Medulla oblongata (tissue), 1 donor: ENCODE measurements around the gene RBM44.
A peak's percentile ranks its signal among the peaks of the same experiment; 100 is the strongest.
"Not testable (repeated sequence)": the region's sequence is repeated elsewhere in the genome, so short reads cannot be mapped to it uniquely, and the experiment has no call there.

Experiments
- DNase-seq: peaks from one replicate; pipeline ENCODE4 v3.0.0-alpha.2; 2015; ENCODE audit errors: extremely low spot score

RBM44 gene

DNA sequence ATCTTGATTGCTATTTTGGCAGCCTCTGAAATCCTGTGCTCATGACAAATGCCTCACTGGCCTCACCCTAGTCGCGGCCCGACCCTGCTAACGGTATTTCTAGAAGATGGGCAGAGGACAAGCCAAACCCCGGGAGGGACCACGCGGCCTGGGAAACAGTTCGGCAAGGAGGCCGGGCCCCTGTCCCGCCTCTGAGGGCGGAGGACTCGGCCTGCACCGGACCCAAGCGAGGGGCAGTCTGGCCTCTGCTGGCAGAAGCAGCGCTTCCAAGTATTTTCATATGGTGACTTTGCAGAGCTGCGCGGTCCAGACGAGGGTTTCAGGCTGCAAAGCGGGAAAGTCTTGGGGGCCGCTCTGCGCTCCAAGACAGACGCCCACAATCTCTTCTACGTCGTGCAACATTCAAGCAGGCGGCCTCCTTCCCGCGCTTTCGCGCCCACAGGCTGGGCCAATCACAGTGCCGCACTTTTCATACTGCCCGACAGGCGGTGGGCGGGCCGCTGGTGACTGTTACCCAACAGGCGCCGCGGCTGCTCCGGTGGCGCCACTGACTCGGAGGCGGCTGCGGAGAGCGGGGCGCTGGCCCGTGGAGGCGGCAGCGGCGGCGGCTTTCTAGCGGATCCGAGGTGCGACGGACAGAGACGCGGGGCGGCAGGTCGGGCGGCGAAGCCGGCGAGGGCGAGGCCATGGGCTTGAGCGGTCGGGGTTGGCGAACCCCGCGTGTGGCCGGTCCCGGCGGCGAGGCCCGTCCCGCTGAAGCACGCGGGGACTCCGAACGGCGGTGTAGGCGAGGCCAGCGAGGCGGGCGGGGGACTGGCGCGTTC, at the start of gene RBM44:
Gene RBM44 (plus strand): TSS at position 544 of the 824 bp plus-strand sequence. CDS start 14,831 bp downstream, outside the sequence.
- DNase-seq: no peak

DNA sequence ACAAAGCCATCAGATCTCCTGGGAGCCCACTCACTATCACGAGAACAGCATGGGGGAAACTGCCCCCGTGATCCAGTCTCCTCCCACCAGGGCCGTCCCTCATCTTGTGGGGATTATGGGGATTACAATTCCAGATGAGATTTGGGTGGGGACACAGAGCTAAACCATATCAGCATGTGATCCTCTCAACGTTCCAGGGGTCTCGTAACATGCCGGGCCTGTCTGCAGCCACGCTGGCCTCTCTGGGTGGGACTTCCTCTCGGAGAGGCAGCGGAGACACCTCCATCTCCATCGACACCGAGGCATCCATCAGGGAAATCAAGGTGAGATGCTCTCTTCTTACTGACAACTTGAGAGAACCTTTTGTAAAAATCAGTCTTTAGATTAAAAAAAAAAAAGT, 49.6 kb upstream of the RBM44 start:
- no peak for DNase-seq

GRCh38 chr2:237749961-237750360, 48.6 kb upstream of the RBM44 start:
- DNase-seq: no peak

DNA sequence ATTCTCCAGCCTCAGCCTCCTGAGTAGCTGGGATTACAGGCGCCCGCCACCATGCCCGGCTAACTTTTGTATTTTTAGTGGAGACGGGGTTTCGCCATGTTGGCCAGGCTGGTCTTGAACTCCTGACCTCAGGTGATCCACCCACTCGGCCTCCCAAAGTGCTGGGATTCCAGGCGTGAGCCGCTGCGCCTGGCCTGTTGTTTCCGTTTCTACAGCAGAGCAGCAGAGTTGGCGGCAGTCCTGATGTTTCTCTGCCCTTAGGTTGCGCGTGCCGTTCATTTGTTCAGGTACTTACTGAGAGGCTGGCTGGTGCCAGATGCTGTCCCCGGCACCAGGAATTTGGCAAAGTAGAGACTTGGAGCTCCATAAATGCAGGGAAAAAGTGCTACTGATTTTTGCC, 48.1 kb upstream of the RBM44 start:
- DNase-seq: not testable (repeated sequence)

GRCh38 chr2:237752761-237753165, 45.8 kb upstream of the RBM44 start:
- DNase-seq: peak; percentile 30

DNA sequence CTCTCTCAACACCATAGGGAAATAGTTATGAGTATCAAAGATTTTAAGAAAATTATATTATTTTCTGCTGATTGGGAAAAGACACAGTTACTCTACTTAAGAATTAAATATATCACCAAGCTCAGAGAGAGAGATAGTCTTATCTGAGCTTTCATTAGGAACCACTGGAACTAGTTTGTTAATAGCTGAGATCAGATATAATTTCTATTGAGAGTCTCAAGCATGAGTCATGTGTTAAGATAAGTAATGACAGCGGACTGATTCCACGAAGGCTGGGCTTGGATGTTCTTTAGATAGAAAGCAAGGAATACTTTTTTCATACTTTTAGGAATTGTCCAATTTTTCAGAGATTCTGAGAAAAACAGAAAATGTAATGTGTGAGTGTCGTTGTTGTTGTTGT, 44.4 kb upstream of the RBM44 start:
- DNase-seq: no peak

GRCh38 chr2:237754626-237755248, 43.8 kb upstream of the RBM44 start:
- DNase-seq: no peak

- DNase-seq: no peak
Observed at GRCh38 chr2:237757616-237758015, 41.0 kb upstream of the RBM44 start.

DNA sequence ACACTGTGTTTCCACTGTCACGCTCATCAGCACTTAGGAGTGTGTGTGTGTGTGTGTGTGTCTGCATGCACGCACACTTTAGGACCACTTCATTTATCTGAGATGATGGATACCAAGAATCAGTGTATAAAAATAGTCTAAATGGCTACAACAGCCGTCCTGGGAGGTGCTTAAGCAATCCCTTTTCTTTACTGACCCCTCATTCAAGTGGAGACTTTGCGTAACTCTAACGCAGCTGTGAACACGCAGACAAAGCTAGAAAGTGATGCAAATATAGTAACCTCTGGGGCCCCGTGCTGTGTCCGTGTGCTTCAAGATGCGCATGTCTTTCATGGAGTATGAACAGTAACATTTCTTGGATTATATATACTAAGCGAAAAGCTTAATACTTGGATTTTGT, 40.4 kb upstream of the RBM44 start:
- DNase-seq: no peak

DNA sequence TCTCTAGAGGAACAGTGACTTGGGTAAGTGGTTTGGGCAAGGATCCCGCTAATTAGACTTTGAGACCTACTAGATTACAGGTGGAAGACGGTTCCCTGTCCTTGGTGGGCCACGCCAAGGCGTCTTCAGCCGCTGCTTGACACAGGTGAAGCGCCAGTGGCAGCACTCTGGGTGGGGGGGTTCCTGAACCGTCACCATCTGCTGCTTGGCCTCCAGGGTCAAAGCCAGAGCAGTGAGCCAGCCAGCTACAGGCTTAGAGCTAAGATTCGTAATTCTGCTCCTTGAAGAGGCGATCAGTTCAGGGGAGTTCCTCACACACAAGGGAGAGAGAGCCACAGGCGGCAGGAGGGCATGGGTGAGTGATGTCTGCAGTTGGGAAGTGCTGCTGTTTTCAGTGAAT, 39.4 kb upstream of the RBM44 start:
- DNase-seq: no peak

DNA sequence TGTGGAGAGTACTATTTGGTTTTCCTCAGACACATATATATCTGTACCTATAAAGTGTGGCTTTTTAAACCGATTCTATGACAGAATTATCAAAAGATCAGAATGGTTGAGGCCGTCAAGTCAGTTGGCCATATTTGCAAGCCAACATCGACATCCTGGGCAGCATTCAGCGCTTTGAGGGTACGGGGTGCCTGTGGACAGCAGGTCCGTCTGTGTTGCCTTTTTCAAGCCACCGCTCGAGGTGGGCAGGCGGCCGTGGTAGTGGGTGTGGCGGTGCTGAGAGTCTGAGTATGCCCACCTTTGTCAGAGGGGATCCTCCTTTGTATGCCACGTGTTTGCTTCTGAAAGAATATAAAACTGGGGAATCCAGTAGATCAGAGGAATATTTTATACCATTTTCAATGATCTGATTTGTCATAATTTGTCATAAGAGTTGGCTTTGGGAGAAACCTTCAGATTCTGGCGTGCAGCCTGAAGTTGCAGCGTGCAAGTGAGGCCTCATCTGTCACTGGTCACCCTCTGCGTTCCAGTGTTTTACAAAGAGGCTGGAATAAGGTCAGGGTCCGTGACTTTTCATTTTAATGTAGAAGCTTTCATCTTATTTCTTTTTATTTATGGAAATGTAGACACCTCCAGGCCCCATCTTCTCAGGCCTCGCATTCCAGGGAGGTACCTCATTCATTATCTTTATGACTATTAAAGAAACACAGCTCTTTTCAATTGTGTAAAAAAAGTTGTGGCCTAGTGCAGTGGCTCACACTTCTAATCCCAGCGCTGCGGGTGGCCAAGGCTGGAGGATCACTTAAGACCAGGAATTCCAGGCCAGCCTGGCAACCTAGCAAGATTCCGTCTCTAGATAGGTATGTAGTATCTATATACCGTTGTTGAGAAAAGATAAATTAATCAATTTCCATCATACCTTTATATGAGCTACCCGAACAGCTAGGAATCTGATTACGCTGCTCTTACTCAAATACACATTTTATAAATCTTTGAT, 37.8 kb upstream of the RBM44 start:
- DNase-seq: no peak

- DNase-seq: not testable (repeated sequence)
Observed at GRCh38 chr2:237762291-237763182, 36.0 kb upstream of the RBM44 start.

DNA sequence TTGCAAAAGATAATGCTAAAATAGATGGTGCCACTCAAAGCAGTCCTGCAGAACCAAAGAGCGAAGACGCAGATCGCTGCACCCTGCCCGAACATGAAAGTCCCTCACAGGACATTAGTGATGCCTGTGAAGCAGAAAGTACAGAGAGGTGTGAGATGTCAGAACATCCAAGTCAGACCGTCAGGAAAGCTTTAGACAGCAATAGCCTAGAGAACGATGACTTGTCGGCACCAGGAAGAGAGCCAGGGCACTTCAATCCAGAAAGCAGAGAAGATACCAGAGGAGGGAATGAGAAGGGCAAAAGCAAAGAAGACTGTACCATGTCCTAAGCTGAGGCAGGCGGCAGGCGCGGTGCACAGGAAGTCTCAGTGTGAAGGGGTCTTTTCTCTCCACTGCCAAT, 34.8 kb upstream of the RBM44 start:
- DNase-seq: no peak

- not testable (repeated sequence) for DNase-seq
Observed at GRCh38 chr2:237765122-237765521, 33.5 kb upstream of the RBM44 start.

- no peak for DNase-seq
Observed at GRCh38 chr2:237765875-237766274, 32.7 kb upstream of the RBM44 start.

- no peak for DNase-seq
Observed at GRCh38 chr2:237766340-237766739, 32.2 kb upstream of the RBM44 start.

- no peak for DNase-seq
Observed at GRCh38 chr2:237772513-237772912, 26.1 kb upstream of the RBM44 start.

GRCh38 chr2:237773826-237774225, 24.8 kb upstream of the RBM44 start:
- DNase-seq: no peak

DNA sequence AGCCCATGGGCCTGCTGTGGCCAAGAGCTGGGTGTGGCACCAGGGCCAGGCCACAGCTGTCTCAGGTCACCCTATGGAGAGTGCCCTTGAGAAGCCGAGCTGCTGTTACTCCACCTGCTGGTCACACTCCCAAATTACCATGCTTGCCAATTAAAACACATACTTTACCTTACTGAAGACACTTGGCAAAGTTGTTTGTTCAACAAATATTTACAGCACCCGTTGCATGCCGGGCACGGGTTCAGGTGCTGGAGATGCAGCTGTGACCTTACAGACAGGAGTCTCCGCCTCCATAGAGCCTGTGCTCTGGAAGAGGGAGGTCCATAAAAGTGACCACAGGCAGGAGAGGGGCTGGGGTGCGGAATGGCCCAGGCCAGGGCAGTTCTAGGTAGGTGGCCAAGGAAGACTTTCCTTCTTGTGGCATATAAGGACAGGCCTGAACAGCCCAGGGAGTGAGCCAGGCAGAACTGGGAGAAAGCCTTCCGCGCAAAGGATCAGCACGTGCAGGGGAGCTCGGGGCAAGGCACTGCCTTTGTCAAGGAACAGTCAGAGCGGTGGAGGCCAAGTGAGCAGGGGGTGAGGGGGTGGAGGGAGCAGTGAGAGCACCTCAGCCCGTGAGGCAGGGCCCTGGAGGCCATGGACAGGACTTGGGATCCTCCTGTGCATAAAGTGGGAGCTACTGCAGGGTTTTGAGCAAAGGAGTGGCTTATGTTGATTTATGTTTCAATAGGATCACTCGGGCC, 23.6 kb upstream of the RBM44 start:
- peak; percentile 24 for DNase-seq

- DNase-seq: no peak
Observed at GRCh38 chr2:237779521-237779920, 19.1 kb upstream of the RBM44 start.
